Cardiac fibroblast (primary cell): ENCODE data around the gene CDH23.

Experiments
- DNase-seq, 2 donors: peaks; one replicate each; pipeline versions ENCODE4 v3.0.0 to v3.0.0-alpha.2; 2010; ENCODE audit warnings: low read depth in 2 of 2
- H3K4me3 ChIP-seq, 2 donors: replicated peaks in 1 of 2; 1 replicate in 1 of 2; 2 replicates in 1 of 2; pipeline ENCODE4 v1.5.1; 2011; ENCODE audit warnings: low read depth in 2 of 2, low read length in 2 of 2, mild to moderate bottlenecking in 2 of 2, moderate library complexity in 1 of 2
- TF ChIP-seq, protein P1 (sequence below): IDR thresholded peaks from one replicate; pipeline ENCODE4 v1.5.1; 2011; ENCODE audit warnings: low read depth, mild to moderate bottlenecking, low read length, inconsistent platforms

CDH23 gene

DNA sequence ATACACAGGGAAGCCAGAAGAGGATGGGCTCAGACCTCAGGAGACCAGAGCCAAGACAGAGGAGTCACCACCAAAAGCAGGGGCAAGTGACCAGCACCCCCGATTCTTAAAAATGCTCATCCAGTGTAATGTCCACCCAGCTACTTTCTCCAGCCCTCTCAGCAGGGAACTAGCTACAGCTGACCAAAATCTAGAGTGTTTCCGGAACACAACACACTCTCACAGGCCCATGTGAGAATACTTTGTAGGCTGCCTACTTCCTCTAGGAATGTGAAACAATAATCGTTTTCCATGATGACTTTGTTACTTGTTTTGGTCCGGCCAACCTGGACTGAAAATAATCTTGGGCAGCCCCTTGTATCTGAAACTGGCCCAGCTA is 439.9 kb downstream of the CDH23 start:
- no peak overlapping the region for H3K4me3 ChIP-seq
- TF ChIP-seq, protein P1, sequence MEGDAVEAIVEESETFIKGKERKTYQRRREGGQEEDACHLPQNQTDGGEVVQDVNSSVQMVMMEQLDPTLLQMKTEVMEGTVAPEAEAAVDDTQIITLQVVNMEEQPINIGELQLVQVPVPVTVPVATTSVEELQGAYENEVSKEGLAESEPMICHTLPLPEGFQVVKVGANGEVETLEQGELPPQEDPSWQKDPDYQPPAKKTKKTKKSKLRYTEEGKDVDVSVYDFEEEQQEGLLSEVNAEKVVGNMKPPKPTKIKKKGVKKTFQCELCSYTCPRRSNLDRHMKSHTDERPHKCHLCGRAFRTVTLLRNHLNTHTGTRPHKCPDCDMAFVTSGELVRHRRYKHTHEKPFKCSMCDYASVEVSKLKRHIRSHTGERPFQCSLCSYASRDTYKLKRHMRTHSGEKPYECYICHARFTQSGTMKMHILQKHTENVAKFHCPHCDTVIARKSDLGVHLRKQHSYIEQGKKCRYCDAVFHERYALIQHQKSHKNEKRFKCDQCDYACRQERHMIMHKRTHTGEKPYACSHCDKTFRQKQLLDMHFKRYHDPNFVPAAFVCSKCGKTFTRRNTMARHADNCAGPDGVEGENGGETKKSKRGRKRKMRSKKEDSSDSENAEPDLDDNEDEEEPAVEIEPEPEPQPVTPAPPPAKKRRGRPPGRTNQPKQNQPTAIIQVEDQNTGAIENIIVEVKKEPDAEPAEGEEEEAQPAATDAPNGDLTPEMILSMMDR, result no peak

GRCh38 chr10:71837098-71837827 is 440.5 kb downstream of the CDH23 start:
- TF ChIP-seq, protein P1, result peak; percentile 34
- no peak overlapping the region for H3K4me3 ChIP-seq
- peak in 1 of 2 donors; percentile 18 for DNase-seq

More for the DNA sequence above, 439.9 kb downstream of the CDH23 start:
- DNase-seq, result peak; percentile 41 to 69

GRCh38 chr10:71838264-71839211 is 441.8 kb downstream of the CDH23 start:
- no peak overlapping the region for H3K4me3 ChIP-seq
- TF ChIP-seq, protein P1, result no peak
- DNase-seq, result peak; percentile 27 to 64

DNA sequence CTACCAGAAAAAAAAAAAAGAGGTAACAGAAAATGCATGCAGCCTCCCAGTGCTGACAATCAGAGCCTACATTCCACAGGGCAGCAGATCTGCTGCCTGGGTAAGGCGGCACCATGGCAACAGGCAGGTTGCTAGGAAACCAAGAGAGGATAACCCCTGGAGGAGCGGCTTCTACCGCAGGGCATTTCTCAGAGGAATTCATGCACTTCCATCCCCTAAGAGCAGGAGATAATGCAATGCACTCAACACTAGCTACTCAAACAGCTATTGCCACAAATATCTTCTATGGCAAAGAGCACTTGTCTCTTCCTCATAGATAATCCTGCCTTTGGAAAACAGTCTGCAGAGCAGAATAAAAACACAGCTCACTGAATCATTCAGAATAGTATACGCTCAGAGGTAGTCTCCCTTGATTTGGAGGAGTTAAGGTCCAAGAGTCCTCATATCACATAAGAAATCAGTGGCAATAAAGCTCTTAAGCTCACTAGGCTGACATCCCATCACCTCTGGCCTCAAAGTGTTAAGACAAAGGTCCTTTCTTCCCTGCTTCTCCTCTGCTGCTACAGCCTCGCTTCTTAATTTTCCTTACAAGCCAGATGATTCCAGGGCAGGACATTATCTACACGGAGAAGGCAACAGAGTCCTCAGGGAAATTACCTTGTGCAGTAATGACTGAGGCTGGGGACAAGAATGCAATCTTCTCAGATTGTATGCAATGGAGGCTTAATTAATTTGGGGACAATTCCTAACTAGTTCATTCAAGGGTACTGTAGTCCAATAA is 443.6 kb downstream of the CDH23 start:
- DNase-seq, result peak; percentile 95 to 98
- H3K4me3 ChIP-seq, result no peak overlapping the region
- TF ChIP-seq, protein P1, result no peak

- DNase-seq, result no peak
- H3K4me3 ChIP-seq, result no peak overlapping the region
- TF ChIP-seq, protein P1, result no peak
These were observed 444.2 kb downstream of the CDH23 start for GRCh38 chr10:71840958-71841335.

- no peak for DNase-seq
- H3K4me3 ChIP-seq, result no peak overlapping the region
- TF ChIP-seq, protein P1, result no peak
These were observed 445.7 kb downstream of the CDH23 start for GRCh38 chr10:71842422-71842821.
